HepG2 (cell line): ENCODE data around the gene PIK3CD. TPM values are rescaled to one million over a fixed set of nuclear protein-coding genes. Genes with fewer than 3 reads are reported as not detected.

Experiments used
- DR1 ChIP-seq: sonication (generic); formaldehyde crosslinking; IDR thresholded peaks from 2 replicates; pipeline ENCODE4 v1.8.0; 2021; ENCODE audit warnings: mild to moderate bottlenecking, missing genetic modification reagents, inconsistent platforms
- FOXA1 ChIP-seq, 2 experiments: fragments of 450-650 bp in 1 of 2; sonication (generic) in 1 of 2; formaldehyde crosslinking in 1 of 2; IDR thresholded peaks; 2 replicates each; pipeline versions ENCODE4 v1.4.0 to v1.6.1; 2016 to 2020; ENCODE audit warnings: missing genetic modification reagents in 1 of 2
- PHF20 ChIP-seq: sonication (generic); formaldehyde crosslinking; IDR thresholded peaks from 2 replicates; pipeline ENCODE4 v1.5.0; 2020; ENCODE audit warnings: mild to moderate bottlenecking, missing genetic modification reagents
- TGIF2 ChIP-seq: IDR thresholded peaks from 2 replicates; pipeline ENCODE4 v1.6.1; 2016; ENCODE audit warnings: control low read depth, missing compliant biosample characterization
- UBTF ChIP-seq: sonication (generic); formaldehyde crosslinking; IDR thresholded peaks from 2 replicates; pipeline ENCODE4 v1.4.0; 2020; ENCODE audit warnings: mild to moderate bottlenecking, missing genetic modification reagents
- ZNF747 ChIP-seq: sonication (generic); formaldehyde crosslinking; IDR thresholded peaks from 2 replicates; pipeline ENCODE4 v1.8.1; 2023; ENCODE audit warnings: missing genetic modification reagents, mild to moderate bottlenecking, borderline replicate concordance
- polyA plus RNA-seq, 8 experiments: library from polyadenylated mRNA; depleted of rRNA in 3 of 8; stranded (reverse) in 7 of 8; unstranded in 1 of 8; fragments of >200 nt; fragmentation: Illumina TruSeq in 4 of 8; extraction: Trizol in 4 of 8; gene quantifications; 2 replicates each; pipeline versions ENCODE4 v1.2.1 to v1.2.3, GENCODE V29; 2011 to 2016; ENCODE audit warnings: low read depth in 4 of 8, missing spikeins in 1 of 8, mixed read lengths in 1 of 8; ENCODE audit not compliant: insufficient read depth in 1 of 8
- total RNA-seq, 5 experiments: library from RNA; depleted of rRNA; stranded (reverse); fragments of >200 nt; fragmentation: Illumina TruSeq; extraction: Trizol; gene quantifications; 2 replicates each; pipeline ENCODE4 v1.2.3, GENCODE V29; 2016; ENCODE audit warnings: low read depth in 1 of 5
- TF ChIP-seq, protein P1 (sequence below): sonication (generic); formaldehyde crosslinking; IDR thresholded peaks from 2 replicates; pipeline ENCODE4 v1.8.1; 2023; ENCODE audit warnings: mild to moderate bottlenecking, missing genetic modification reagents
- TF ChIP-seq, protein P2 (sequence below): sonication (generic); formaldehyde crosslinking; IDR thresholded peaks from 2 replicates; pipeline ENCODE4 v1.4.0; 2020; ENCODE audit warnings: low read depth, mild to moderate bottlenecking, missing genetic modification reagents

Gene PIK3CD
- total and polyA plus RNA-seq, 2 of the 13 experiments (the other 11 are each of a cell fraction or from before 2014, with no cell fraction given) = 7.1 to 10.0 TPM

GRCh38 chr1:9633493-9633892, 18.0 kb upstream of the PIK3CD start (continued):
- TF ChIP-seq, protein P1, sequence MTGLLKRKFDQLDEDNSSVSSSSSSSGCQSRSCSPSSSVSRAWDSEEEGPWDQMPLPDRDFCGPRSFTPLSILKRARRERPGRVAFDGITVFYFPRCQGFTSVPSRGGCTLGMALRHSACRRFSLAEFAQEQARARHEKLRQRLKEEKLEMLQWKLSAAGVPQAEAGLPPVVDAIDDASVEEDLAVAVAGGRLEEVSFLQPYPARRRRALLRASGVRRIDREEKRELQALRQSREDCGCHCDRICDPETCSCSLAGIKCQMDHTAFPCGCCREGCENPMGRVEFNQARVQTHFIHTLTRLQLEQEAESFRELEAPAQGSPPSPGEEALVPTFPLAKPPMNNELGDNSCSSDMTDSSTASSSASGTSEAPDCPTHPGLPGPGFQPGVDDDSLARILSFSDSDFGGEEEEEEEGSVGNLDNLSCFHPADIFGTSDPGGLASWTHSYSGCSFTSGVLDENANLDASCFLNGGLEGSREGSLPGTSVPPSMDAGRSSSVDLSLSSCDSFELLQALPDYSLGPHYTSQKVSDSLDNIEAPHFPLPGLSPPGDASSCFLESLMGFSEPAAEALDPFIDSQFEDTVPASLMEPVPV (CRISPR knock-in tag) = no peak
- TF ChIP-seq ZNF747 (CRISPR knock-in tag) (no peak), FOXA1 (IDR thresholded peaks at IDR 0.05) (no peak), FOXA1 (CRISPR knock-in tag; IDR thresholded peaks at IDR 0.05) (no peak), TGIF2 (no peak), DR1 (CRISPR knock-in tag) (no peak), UBTF (no peak), PHF20 (CRISPR knock-in tag) (no peak)
- TF ChIP-seq, protein P2, sequence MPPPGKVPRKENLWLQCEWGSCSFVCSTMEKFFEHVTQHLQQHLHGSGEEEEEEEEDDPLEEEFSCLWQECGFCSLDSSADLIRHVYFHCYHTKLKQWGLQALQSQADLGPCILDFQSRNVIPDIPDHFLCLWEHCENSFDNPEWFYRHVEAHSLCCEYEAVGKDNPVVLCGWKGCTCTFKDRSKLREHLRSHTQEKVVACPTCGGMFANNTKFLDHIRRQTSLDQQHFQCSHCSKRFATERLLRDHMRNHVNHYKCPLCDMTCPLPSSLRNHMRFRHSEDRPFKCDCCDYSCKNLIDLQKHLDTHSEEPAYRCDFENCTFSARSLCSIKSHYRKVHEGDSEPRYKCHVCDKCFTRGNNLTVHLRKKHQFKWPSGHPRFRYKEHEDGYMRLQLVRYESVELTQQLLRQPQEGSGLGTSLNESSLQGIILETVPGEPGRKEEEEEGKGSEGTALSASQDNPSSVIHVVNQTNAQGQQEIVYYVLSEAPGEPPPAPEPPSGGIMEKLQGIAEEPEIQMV (CRISPR knock-in tag) = no peak
